ENCODE measurements around the gene LTA.

LTA gene

DNA sequence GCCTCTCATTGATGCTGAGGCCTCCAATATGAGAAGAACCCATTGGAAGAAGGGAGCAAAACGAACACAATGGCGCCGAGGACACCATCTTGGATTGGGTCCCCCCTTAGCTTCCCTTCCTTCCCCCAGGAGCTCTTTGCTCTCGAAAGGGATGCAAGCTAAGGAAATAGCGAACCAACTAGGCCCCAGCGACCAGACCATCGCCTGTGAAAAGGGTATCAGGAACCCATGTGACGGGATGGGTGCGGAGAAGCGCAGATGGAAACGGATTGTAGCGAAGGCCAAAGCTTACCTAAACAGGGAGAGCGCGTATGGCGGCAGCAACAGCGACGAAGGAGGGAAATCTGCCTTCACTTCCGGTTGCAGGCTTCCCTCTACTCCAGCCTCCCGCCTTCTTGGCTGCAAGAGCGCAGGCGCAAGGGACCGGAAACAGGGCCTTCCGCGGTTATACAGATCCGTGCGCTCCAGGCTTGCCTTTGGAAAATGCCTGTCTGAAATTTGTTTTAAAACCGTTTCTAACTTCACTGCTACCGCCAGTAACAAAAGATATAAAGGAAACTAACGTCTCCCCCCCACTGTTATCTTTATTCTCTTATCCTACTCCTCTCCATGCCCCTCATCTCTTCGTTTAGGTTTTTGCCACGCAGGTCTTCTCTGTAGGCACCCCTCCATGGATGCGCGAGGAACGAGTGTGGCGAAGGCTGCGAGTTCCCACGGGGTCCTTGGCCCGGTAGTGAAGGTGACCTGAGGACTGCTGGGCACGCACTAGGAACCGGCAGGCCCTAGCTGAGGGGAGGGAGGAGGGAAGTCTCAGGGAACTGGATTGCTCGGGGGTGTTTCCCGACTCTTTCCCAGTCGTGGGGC lies 30.2 kb upstream of the LTA start, which contains the start of gene DDX39B:
Gene DDX39B, minus strand, starts transcription at position 346 of the 864 bp plus-strand sequence. CDS start 1,471 bp downstream, outside the sequence.
- peak; percentile 91 for DNase-seq (ENCODE audit: low read depth)

DNA sequence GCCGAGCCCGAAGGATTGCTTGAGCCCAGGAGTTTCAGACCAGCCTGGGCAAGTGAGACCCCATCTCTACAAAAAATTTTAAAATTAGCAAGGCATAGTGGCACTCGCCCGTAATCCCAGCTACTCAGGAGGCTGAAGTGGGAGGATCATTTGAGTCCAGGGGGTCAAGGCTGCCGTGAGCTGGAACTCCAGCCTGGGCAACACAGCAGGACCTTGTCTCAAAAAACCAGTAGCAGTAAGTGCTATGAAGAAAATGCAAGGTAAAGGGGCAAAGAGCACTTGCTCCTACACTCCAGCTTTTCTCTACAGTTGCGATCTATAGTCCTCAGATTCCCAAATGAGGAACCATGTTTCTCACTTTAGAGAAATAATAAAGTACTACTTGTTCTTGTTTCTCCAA lies 28.4 kb upstream of the LTA start:
- no peak for DNase-seq (ENCODE audit: low read depth)

DNA sequence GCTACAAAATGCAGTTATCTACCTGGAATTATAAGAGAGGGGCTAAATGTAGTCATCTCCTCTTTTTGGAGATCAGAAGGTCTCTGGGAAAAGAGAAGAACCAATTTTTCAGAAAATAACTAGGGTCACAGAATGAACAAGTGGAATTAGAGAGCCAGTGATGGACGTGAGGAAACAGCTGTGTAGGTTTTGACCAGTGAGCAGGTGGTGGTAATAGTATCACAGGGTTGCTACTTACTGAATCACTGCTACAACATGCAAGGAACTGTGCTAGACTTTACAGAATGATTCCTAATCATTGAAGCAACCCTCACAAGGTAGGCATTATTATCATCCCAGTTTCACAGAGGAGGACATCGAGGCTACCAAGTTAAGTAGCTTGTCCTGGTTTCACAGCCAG lies 27.4 kb upstream of the LTA start:
- no peak for DNase-seq (ENCODE audit: low read depth)

DNA sequence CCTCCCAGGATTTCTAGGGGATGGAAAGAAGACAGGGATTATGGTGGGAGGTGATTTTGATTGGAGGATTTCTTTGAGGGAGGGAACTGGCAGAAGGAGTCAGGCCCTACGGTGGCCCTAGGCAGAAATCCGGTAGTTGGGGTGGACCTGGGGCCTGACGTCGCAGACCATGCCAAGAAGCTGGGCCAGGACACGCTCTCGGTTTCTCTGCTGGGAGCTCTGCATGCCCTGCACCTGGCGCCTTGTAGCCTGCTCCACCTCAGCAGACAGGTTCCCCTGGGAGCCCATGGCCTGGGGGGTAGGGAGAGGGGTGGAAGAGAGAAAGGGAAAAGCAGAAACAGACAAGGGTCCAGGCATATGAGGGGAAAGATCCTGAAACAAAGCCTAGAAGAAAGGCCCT lies 26.8 kb upstream of the LTA start:
- DNase-seq (ENCODE audit: low read depth): no peak

DNA sequence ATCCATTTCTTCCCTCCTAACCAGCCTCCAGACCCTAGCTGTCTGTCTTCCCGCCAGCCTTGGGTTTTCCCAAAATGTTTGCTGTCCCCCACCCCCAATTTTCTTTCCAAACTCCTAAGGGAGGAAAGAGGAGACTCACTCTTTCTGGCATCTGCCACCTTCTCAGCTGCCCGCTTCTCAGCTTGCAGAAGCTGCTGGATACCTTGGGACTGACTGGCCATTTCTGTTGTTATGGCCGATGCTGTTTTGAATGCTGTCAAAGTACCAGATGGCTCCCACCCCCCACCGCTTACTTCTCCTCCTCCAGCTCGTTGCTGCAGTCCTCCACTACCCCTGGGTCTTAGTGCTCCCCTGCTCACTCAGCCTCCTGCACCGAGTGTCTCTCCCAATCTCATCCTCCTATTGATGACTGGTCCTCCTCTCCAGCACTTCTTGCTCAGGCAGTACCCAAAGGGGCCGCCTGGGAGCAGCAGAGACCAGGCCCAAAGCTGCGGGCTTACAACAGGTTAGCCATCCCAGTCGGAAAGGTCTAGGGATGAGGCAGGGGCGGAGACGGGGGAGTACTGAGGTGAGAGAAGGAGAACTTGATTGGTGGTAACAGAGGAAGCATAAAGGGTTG lies 25.6 kb upstream of the LTA start, which contains the start of gene ATP6V1G2:
Gene ATP6V1G2, minus strand, starts transcription at position 270 of the 619 bp plus-strand sequence. Its CDS starts 49 bp downstream, at position 221.
- DNase-seq (ENCODE audit: low read depth): peak; percentile 72

DNA sequence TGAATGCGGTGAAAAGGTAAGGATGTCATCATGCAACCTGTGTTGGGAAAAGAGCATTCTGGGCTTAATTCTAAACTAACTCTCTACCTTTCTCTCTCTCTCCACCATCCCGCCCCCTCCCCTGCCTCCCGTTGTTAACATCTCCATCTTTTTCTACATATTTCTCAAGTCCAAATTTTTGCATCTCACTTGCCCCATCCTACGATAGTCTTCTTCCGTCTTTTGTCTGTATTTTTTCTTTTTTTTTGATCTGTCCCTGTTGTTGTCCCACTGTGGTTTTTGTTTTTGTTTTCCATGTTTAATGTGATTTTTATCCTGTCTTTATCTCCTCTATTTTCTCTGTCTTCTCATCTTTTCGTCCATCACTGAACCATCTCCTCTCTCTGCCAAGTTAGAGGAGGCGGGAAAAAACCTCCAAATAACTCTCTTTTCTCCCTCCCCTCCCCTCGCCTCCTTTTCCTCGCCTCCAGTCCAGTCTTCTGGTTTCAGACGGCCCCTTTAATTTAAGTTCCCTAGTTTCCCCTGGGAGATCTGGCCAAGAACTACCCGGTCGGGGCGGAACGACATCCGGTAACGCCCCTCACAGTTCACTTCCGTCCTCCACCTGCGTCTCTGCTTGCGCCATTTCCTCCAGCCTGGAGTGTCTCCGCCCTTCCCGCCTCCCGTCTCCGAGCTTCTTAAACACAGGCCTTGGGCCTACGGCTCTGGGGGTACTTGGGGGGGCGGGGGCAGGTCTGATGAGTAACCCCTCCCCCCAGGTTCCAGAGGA lies 24.9 kb upstream of the LTA start, which contains the start of gene NFKBIL1:
Gene NFKBIL1, plus strand, starts transcription at position 651 of the 769 bp plus-strand sequence. Its CDS starts 87 bp downstream, at position 738.
- DNase-seq (ENCODE audit: low read depth): peak; percentile 82

DNA sequence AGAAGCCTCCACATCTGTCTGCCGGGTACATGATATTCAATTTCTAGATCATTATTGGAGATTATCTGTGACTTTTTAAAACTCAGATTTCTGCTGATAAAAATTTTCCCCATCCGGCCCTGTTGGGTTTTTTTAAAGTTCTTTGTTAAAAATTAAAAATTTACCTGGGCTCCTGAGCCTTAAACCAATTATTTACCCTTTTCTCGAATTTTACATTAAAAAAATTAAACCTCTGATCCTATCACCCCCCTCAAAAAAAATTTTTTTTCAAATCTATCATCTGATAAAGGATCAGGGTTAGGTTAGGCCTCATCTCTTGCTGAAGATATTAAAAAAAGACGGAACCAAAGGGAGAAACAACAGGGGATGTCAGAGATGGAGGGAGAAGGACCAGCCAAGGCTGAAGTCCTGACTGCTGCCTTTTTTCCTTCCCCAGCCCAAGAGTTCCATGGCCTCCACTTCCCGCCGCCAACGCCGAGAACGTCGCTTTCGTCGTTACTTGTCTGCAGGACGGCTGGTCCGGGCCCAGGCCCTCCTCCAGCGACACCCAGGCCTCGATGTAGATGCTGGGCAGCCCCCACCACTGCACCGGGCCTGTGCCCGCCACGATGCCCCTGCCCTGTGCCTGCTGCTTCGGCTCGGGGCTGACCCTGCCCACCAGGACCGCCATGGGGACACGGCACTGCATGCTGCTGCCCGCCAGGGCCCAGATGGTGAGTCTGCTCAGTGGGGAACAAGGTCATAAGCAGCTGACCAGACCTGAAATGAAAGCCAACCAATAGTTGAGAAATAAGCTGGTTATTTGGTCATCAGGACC lies 24.2 kb upstream of the LTA start:
- DNase-seq (ENCODE audit: low read depth): no peak

DNA sequence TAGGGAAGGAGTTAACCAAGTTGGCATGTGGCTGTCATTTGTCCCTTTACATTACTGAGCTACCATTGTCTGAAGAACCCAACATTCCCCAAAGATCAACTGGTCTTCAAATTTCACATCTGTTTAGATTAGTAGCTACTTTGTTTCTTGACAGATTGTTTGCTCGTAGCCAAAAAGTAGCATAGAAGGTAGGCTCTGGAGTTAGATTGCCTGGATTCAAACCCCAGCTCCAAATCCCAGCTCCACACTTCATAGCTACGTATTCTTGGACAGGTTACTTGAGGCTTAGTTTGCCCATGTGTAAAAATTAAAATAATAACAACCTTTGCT lies 23.6 kb upstream of the LTA start:
- no peak for DNase-seq (ENCODE audit: low read depth)

DNA sequence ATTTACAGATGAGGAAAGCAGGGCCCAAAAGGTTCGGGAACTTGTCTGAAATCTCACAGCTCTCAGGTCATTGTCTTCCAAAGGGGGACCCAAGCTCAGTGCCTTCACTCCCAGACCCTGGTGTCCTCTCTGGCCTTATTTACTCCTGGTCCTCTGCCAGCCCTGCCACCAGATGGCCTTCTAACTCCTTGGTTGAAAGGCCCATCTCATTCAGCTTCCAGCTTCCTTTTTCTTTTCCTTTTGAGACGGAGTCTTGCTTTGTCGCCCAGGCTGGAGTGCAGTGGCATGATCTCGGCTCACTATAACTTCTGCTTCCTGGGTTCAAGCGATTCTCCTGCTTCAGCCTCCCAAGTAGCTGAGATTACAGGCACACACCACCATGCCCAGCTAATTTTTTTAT lies 20.7 kb upstream of the LTA start:
- DNase-seq (ENCODE audit: low read depth): peak; percentile 41

DNA sequence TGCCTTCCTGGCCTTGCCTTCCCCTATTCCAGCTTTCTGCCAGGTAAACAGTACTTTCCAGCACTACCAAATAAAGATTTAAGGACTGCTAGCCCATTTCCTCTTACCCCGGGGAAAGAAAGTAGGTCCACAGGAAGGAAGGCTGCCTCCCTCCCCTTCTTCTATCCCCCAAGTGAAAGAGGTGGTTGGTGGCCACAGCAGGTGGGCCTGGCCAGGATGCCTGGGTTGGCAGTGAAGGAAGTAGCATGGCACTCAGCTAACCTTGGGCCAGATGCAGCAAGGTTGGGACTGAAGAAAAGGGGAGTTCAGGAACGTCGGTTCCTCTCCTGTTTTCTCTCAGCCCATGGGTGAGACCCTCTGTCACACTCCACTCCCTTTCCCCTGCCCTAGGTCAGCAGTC lies 15.8 kb upstream of the LTA start:
- DNase-seq (ENCODE audit: low read depth): no peak

DNA sequence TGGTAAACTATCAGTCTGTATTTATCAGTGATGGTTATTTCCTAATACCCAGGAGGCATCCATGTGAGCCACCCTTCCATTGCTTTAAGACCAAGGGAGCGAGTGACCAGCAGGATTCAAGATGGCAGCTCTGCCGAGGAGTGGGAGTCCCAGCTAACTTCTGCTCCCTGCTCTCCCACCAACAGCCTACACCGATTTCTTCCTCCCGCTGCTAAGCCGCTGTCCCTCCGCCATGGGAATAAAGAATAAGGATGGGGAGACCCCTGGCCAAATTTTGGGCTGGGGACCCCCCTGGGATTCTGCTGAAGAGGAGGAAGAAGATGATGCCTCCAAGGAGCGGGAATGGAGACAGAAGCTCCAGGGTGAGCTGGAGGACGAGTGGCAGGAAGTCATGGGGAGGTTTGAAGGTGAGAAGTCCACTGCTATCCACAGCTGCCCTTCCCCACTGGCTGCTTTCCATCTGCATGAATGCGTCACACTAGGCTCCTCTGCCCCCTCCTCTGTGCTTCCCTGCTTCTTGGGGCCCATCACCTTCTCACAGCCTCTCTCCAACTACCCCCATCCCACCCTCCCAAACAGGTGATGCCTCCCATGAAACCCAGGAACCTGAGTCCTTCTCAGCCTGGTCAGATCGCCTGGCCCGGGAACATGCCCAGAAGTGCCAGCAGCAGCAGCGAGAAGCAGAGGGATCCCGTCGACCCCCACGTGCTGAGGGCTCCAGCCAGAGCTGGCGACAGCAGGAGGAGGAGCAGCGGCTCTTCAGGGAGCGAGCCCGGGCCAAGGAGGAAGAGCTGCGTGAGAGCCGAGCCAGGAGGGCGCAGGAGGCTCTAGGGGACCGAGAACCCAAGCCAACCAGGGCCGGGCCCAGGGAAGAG lies 14.4 kb upstream of the LTA start:
- no peak for DNase-seq (ENCODE audit: low read depth)

DNA sequence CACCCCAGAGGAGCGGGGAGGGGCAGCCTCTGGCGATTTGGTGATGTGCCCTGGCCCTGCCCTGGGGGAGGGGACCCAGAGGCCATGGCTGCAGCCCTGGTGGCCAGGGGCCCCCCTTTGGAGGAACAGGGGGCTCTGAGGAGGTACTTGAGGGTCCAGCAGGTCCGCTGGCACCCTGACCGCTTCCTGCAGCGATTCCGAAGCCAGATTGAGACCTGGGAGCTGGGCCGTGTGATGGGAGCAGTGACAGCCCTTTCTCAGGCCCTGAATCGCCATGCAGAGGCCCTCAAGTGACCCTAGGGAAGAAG lies 13.8 kb upstream of the LTA start:
- no peak for DNase-seq (ENCODE audit: low read depth)

DNA sequence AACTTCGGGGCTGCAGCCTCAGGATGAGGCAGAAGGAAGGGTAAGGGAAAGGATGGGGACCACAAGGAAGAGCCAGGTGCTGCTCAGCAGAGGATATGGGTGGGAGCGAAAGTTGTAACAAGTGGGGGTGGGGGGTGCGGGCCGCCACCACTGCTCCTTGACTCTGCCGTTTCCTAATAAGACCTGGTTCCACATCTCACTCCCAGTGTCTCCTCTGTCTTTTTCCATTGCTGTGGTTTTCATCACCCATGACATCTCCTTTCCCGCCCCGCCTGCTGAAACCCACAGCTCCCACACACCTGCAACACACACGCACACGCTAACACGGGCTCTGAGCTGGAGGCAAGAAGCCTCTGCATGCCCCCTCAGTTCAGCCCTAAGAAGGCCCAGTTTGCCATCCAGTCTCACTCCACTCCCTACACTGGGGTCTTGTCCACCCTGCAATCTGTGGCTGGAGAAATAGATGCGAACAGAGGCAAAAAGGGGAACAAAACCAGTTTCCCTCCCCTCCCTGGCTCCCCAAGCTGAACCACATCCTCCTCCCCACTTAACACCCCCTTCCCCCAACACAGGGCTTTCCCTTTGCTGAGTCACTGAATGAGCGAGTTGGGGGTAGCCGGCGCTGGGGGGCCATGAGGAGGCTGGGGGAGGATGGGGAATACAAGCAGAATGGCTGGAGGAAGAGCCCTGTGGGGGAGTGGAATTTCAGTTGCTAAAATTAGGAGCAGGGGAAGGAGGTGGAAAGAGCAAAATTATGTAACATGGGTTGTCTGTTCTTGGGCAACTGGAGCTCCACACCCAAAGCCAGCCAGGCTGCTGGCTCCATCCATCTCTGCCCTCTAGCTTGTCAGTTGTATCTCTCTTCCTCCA lies 13.2 kb upstream of the LTA start:
- DNase-seq (ENCODE audit: low read depth): peak; percentile 70

DNA sequence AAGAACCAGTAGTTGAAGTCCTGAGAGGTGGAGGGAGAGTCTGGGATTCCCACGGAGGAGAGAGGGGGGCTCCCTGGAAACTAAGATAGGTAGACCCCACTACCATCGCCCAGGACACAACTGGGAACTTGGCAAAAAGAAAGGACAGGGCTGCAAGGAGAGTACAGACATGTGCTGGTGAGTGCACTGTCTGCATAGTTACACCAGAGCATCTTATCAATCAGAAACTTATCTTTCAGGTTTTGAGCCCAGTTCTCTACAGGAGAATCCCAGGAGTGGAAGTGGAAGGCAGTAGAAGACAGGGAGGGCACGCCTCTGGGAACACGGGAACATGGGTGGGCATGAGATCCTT lies 12.5 kb upstream of the LTA start:
- DNase-seq (ENCODE audit: low read depth): no peak

DNA sequence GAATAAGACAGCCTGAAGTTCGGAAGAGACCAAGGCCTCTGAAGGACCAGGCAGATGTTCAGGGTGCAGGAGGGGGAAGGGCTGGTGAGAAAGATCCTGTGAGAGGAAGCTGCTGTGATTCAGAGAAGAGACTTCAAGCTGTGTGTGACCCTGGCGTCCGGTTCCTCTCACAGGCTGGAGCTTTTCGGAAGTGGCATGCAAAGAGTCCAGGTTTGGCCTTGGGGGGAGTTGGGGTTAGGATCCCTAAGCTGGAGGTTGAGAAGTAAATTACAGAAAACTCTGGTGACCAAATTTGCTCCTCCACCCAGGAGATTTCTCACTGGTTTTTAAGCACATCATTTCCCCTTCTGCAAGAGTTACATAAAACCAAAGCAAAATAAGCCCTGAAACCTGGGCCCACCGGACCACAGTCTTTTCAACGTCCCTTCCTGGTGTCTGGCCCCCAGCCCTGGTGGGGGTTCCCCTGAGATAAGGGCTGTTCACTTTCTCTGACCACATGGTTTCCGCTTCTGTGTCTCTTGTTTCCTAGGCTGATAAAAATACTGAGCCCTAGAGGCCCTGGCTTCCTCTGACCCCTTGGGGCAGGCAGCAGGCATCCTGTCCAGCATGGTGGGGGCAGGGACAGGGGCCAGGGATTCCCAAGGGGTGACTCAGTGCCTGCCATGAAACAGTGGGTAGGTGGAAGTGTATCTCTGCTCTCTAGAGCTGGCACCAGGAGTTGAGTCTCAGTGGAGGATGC lies 12.0 kb upstream of the LTA start:
- DNase-seq (ENCODE audit: low read depth): peak; percentile 34

DNA sequence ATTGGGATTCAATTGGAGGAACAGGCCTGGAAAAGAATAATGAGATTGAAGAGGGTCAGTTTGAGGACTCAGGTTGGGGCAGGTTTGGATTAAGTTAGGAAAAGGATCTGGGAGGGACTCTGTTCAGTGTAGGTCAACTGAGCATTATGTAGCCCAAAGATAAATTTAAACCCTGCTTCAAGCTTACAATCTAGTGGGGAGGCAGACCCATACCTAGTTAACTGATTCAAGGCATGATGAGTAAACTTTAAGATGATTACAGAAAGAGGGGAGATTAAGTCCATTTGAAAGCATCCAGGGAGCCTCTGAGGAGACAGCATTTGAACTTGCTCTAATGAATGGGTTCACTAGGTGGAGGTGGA lies 11.4 kb upstream of the LTA start:
- no peak for DNase-seq (ENCODE audit: low read depth)

DNA sequence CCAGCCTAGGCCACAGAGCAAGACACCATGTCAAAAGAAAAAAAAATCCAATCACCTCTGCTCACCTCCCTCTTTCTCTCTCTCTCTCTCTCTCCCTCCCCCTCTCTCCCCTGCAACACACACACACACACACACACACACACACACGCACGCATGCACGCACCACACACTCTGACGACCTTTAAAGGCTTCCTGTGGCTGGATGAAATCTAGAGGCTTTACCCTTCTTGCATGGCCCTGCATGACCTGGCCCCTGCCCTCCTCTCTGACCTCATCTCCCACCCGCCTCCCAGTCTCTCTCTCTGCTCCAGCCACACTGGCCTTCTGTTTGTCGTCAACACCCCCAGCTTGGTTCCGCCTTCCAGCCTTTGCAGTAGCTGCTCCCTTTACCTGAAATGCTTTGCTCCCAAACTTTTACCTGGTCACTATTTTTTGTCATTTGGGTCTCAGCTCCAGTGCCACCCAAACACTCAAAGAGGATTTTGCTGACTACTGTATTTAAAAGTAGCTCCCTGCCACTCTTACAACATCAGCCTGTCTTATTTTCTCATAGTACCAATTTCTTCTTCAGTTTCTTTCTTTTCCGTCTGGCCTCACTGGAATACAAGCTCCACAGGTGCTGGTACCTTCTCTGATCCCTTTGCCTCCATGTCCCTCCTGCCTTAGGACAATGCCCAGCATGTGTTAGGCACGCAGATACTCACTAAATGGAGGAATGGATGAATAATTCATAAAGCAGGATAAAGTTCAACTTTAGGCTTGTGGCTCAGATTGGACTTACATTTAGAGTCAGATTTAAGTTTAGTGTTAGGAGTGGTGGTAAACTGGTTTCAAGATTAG lies 4.3 kb upstream of the LTA start:
- DNase-seq (ENCODE audit: low read depth): no peak

DNA sequence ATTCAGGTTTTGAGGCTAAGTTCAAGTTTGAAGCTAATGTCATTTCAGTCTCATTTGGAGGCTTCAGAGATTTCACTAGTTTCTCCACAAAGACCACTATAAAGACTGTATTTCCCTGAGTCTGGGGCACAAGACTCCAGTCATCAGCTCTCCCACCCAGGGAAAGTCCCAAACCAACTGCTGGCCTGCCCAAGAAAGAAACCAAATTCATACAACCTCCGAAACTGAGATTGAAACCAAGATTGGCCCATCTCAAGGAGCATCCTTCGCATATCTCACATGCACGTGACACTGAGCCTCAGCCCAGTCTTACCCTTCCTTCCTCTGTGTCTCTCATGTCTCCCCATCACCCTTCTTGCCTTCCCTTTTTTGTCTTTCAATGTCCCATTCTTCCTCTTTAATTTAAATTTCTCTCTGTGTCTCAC lies 3.5 kb upstream of the LTA start:
- peak; percentile 60 for DNase-seq (ENCODE audit: low read depth)
